LoVo (cell line): Measurements from ENCODE around the gene PLEKHH3.
"Not testable (repeated sequence)": the region's sequence is repeated elsewhere in the genome, so short reads cannot be mapped to it uniquely, and the experiment has no call there.

ENCODE experiments used
- DNase-seq: peaks from one replicate; pipeline ENCODE4 v3.0.0-alpha.2; 2016; ENCODE audit warnings: low spot score

The PLEKHH3 gene

GRCh38 chr17:42670789-42671657, 5.8 kb downstream of the PLEKHH3 start:
- DNase-seq, result no peak

DNA sequence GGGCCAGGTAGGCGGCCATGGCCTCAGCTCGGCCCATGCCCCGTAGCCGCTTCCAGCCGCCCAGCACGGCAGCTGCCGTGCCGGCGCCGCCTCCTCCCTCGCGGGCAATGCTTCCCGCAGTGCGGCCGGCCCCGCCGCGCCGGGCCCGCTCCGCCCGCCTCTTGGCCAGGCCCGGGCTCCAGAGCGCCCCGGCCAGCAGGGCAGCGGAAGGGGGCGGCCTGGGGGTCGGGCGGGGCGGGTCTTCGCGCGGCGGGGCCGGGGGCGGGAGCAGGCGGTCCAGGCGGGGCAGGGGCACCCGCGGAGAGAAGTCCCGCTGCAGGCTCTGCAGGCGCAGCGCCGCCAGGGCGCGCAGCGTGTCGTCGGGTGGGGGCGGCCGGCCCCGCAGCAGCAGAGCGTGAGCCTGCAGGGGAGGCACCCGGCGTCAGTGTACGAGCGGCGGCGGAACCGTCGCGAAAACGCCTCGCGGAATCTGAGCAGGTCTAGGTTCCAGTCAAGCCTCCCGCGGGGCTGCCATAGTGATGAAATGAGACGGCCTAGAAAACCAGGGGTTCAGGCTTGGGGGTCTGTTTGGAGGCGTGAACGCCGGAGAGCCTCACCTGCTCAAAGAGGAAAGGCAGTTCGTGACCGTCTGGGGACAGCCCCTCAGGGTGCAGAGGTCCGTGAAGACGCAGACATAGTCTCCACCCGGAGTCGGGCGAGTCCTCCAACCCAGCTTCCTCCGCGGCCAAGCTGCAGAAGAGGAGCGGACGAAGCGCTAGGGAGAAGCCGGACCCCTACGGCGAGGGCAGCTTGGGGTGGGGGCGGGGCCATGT, 6.6 kb downstream of the PLEKHH3 start:
- no peak for DNase-seq

- no peak for DNase-seq
Measured at GRCh38 chr17:42669705-42669976, 7.2 kb downstream of the PLEKHH3 start.

DNA sequence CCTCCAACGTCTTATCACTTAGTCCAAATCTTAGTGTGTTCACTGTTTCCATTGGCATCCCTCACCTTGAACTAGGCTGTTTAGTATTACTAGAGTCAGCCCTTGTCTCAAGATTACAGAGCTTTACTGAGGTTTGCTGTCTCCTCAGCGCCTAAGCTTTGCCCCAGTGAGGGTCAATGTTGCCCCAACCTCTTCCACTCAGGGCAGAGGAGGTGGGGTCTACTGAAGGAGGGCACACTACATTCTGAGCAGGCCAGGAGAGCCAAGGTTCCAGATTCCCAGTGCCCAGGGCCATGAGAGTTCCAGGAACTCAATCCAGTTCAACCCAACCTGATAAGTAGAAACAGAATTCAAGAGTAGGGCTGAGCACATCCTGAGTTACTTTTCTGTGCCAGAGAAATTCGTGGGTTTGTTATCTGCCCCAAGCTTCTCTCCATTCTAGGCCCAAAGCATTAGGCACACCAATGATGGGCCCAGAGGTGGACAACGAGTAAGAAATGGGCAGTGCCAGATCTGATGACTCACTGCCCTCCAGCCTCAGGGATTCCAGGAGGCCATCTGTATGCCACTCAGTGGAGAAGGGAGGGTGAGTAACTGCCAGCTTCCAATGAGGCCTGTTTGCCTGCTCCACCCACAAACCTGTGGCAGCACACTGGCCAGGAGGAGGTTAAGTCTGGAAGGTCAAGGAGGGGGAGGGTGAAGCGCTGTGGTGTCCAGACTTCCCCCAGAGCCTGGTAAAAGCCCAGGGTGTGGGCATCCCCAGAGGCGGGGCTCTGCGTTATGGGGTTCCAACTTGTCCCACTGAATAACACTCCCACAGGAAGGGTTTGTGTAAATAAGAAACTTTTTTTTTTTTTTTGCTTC, 9.5 kb downstream of the PLEKHH3 start:
- DNase-seq, result peak; percentile 47

- DNase-seq, result not testable (repeated sequence)
Measured at GRCh38 chr17:42666126-42666525, 10.7 kb downstream of the PLEKHH3 start.

DNA sequence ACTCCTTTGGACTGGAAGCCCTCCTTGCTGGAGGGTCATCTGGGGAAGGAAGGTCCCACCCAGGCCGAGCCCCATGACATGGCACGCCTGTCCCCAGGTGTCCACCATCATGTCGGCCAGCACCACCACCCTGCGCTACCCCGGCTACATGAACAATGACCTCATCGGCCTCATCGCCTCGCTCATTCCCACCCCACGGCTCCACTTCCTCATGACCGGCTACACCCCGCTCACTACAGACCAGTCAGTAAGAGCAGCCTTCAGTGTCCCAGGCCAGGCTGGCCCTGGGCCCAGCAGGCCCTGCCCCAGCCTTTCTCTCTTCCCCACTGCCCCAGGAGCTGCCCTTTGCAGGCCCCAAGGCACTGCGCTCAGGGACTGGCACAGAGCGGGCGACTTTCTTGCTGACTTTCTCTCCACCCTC, 11.2 kb downstream of the PLEKHH3 start:
- DNase-seq, result no peak

GRCh38 chr17:42660692-42661345, 16.0 kb downstream of the PLEKHH3 start:
- peak; percentile 64 for DNase-seq

DNA sequence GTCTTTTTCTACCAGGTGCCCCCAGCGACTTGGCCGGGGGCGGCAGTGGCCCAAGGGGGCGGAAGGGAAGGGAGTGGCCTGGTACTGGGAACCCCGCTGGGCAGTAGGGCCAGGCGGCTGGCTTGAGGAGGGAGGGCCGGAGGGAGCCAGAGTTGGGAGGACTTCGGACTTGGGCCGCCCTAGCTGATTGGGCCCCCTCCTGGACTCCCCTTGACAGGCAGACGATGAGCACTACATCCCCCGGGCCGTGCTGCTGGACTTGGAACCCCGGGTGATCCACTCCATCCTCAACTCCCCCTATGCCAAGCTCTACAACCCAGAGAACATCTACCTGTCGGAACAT, 16.9 kb downstream of the PLEKHH3 start:
- DNase-seq, result not testable (repeated sequence)

DNA sequence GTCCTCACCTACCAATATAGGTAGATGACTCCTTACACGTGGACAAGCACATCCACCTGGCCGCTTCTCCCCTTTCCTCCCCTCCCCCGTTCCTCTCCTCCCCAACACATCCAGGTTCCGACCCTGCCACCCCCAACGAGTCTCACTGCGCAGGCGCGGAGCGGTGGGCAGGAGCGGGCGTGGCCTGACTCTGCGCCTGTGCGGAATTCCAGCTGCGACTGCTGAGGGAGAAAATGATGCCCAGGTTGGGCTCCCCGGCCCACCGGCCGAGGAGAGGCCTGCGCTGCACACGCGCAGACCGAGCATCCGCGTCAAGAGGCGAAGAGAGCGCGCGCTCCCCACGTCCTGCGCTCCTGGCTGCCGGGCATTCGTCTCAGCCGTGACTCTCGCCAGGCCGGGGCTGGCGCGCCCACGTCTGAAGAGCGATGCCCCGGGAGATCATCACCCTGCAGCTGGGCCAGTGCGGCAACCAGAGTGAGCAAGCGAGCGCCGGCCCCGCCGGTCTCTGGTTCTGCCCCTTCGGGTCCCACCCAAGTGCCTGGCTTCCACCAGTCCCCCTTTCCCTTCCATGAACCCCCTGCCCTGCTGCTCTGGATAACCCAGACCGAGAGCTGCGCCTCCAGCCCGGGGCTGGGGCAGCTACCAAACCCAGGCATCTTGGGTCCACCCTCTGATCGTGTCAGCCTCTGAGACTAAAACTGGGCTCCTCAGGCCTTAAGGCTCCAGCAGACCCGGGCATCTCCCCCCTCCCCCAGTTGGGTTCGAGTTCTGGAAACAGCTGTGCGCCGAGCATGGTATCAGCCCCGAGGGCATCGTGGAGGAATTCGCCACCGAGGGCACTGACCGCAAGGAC, 17.5 kb downstream of the PLEKHH3 start, which contains the start of gene TUBG2:
TUBG2 (plus strand) TSS at position 206 of the 853 bp plus-strand sequence; CDS start at position 426, 220 bp downstream.
- peak; percentile 93 for DNase-seq

DNA sequence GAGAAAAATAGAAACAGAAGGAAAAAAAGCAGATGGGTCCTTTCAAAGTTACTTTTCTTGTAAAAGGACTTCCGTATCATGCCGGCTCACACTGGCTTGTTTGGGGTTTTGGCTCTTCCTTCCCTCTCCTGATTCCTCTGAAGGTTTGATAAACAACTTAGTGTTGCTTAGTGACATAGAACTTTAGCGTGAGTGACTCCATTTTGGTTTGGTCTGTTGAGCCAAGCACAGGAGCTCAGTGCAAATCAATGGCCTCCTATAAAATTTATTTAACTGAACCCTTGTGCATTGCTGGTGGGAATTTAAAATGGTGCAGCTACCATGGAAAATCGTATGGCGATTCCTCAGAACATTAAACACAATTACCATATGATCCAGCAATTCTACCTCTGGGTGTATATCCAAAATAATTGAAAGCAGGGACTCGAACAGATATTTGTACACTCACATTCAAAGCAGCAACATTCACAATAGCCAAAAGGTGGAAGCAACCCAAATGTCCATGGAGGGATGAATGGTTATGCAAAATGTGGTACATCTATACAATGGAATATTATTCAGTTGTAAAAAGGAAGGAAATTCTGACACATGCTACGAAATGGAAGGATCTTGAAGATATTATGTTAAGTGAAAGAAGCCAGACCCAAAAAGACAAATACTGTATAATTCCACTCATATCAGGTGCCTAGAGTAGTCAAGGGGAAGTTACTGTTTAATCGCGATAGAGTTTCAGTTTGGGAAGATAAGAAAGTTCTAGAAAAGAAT, 18.8 kb downstream of the PLEKHH3 start:
- no peak for DNase-seq

DNA sequence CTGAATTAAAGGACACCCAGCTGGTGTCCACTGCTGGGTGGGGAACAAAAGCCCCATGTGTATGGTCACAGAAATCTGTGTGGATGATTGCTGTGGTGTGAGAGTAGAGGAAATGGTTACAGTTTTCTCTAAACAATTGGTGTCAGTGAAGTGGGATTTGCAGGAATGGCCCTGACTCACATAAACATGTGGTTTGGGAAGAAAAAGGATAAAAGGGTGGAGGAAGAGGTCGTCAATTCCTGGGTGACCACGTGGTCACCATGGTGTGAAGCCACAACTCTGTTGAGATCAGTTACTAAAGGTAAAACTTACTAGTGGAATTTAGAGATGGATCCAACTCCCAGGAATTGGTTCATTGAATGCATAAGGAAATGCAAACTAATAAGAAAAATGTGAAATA, 21.3 kb downstream of the PLEKHH3 start:
- no peak for DNase-seq

DNA sequence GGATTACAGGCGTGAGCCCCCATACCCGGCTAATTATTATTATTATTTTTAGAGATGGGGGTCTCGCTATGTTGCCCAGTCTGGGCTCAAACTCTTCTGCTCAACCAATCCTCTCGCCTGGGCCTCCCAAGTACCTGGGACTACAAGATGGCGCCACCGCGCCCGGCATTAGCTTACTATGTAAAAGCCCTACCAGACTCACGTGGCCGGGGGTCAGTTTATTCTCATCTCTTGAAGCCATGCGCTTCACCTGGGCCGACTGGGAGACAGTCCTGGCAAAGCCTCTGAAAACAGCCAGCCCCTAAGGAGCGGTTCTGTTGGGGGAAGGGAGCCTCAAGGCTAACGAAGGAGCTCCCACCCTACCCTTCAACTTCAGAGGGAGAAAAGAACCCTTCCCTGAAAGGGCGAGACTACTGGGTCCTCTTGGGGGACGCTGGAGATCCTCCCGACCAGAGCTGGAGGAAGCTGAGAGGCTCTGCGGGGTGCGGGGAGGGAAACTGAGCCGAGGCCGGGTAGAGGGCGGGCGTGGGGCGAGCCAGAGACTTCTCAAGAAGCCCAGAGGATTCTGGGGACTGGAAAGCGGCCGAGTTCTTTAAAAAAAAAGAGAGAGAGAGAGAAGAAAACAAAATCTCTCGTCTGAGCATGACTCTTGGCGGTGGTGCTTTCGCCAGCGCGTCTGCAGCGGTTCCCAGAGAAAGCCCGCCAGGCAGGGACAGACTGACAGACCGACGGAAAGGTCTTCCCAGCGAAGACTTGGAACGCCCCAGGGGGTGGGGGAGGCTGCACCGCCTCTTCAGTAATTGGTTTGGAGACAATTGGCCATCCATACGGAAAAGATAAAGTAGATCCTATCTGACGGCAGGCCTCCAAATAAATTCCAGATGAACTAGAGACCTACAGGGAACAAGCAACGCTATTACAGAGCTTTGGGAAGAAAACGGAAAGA, 23.3 kb downstream of the PLEKHH3 start:
- no peak for DNase-seq

- DNase-seq, result no peak
Measured at GRCh38 chr17:42651392-42651791, 25.4 kb downstream of the PLEKHH3 start.

DNA sequence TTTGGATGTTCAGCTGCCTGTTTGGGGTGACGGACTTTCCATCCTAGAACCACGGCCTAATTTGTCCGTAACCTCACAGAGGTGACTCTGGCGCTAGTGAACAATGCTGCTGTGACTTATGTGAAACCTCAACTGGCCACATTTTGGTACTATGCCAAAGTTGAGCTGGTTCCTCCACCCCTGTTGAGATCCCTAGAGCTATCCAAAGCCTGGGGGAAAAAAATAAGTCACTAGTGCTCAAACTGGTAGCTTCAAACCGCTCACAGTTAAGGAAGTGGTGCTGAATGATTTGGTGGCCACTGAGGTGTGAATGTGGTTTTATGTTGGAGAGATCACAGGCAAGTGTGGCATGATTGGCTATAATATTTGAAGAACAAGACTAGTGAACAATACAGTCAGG, 29.0 kb downstream of the PLEKHH3 start:
- no peak for DNase-seq

DNA sequence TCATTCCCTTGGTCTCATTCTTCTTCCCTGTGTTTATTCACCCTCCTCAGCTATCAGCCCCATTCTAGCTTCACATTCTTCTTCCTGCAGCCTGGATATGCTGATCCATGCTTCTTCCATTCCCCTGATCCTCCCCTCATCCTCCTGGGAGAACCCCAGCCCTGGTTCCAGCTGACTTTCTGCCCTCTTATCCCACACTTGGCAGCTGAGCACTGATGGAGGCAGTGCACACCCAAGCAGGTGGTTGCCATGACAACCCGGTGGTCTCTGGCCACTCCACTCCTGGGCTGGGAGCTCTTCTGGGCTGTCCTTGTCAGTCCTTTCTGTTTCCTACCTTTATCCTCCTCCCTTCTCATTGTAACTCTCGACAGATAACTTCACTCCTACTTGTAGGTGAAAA, 34.5 kb downstream of the PLEKHH3 start:
- DNase-seq, result no peak

DNA sequence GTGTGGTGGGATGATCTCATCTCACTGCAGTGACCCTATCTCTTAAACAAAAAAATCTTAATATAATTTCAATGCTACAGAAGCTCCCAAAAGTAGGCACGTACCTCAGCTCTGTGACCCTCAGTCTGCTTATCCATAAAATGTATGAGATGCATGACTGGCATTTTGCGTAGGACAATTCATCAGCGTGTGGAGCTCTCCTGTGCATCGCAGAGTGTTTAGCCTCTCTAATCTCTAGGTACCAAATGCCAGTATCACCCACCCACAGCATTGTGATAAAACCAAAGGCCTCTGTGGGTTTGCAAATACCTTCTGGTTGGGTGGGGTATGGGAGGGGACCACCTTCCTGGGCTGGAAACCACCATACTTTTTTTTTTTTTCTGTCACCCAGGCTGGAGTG, 36.7 kb downstream of the PLEKHH3 start:
- no peak for DNase-seq

GRCh38 chr17:42639525-42640113, 37.2 kb downstream of the PLEKHH3 start:
- no peak for DNase-seq

DNA sequence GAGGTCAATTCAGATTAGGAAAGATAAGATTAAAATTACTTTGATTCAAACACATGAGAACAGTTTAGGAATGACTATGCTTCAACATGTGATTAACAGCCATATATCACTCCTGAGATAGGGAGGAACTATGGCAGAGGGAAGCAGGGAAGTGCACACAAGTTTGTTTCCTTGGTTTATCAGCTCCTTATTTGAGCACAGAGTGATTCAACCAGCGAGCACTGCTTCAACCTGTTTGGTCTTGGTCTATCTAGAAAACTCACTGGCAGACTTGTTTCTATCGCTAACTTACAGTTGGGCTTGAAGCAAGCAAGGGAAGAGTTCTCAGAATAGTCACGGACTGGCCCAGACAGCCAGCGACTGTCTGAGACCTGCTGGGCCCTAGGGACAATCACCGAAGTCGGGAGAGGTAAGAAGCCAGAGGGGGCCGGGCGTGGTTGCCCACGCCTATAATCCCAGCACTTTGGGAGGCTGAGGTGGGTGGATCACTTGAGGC, 43.8 kb downstream of the PLEKHH3 start:
- DNase-seq, result no peak
